HG02943 (cell line): Measurements from ENCODE around the gene PAM16.

Experiments
- ATAC-seq: cut with Tn5 transposase; IDR thresholded peaks from one replicate; pipeline ENCODE4 v1.9.1; 2021; ENCODE audit warnings: mild to moderate bottlenecking, low read depth, moderate library complexity; ENCODE audit not compliant: unreplicated experiment

PAM16 gene

DNA sequence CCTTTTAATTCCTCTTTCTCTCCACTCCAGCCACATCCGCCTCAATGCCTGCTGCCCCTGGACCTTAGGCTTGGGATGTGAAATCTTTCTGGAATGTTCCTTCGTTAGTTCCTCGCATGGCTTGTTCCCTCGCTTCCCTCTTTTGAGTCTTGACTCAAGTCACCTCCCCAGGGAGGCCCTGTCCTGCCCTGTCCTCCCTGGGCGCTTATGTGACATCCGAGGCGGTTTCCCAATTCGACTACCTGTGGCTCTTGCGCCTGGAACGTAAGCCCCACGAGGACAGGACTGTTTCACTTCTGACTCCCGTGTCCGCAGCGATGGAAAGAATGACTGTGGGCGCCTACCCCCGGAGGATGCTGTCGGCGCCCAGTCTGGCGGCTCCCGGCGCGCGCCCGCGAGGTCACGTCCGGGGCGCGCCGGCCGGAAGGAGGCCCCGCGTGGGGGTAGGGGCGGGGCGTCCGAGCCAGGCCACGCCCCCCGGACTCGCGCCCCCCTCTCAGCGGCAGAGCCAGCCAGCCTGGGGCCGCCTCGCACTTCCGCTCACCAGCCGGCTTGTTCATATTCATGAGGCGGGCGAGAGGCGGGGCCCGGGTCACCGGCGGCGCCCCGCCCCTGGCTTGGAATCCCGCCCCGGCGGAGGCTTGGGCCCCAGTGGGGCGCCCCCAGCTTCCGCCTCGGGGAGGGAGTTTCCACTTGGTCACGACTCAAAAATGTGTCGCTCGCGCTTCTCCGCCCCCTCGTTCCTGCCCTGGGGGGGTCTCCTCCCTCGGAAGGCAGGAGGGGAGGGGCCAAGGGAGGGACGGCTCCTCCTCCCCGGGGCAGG, 43.7 kb downstream of the PAM16 start:
- ATAC-seq, result peak; percentile 90

DNA sequence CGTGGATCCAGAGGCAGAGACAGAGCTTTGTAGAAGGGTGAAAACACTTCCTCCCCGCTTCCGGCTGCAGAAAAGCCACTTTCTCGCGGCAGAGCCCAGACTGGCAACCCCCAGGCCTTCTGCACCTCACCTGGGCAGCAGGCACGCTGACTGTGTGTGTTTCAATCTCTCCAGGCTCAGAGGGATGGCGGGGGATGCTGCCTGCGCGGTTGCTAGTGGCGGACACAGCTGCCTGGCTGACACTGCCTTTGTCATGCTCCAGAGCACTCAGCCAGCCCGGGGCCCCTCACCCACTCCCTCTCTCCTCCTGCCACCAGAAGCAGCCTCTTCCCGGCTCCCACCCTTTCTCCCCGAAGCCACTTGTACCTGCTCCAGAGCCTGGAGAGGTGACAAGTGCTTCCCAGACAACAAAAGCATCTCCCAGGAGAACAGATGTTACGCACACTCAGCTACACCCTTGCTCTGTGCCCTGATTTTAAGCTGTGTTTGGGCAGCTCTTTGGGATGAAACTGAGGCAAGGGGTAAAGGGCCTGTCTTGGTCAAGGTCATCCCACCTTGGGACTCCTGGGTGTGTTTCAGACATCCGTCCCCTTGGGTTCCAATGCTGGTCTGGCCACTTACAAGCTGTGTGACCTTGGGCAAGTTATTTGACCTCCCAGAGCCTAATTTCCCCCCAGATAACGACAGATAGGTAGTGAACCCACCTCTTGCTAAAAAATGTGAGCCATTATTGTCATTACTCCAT, 44.5 kb downstream of the PAM16 start:
- ATAC-seq, result no peak

DNA sequence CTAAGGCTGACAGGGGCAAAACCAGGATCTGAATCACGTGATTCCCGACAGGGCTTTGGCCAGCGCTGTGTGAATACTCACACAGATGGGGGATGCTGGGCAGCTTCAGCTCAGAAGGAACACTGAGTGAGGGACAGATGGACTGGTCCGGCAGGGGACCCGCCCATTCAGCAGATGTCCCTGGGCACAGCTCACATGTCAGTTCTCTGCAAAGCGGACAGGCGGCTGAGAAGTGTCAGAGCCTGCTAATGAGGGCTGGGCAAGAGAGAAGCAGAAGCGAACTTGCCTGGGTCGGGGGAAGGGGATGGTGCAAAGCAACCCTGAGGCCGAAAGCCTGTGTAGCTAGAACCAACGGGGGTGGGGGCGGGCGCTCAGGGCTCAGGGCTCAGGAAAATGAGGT, 47.1 kb downstream of the PAM16 start:
- ATAC-seq, result no peak

DNA sequence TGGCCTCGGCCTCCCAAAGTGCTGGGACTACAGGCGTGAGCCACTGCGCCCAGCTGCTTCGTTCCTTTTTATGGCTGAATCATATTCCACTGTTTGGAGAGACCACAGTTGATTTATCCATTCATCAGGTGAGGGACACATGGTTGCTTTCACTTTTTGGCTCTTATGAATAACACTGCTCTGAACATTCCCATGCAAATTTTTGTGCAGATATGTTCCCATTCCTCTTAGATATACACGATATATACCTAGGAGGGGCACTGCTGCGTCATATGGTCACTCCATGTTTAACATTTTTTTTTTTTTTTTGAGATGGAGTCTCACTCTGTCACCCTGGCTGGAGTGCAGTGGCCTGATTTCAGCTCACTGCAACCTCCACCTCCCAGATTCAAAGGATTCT, 49.2 kb downstream of the PAM16 start:
- no peak for ATAC-seq

DNA sequence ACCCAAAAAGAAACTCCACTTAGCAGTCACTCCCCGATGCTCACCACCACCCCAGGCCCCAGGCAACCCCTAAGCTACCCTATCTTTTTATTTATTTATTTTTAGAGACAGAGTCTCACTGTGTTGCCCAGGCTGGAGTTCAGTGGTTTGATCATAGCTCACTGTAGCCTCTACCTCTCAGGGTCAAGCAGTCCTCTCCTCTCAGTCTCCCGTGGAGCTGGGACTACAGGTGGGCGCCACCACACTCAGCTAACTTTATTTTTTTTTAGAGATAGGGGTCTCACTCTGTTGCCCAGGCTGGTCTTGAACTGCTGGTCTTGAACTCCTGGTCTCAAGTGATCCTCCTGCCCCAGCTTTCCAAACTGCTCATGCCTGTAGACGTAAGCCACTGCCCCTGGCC, 49.9 kb downstream of the PAM16 start:
- no peak for ATAC-seq

GRCh38 chr16:4298761-4299522, 52.2 kb downstream of the PAM16 start:
- ATAC-seq, result no peak

- no peak for ATAC-seq
Observed at GRCh38 chr16:4297480-4297879, 53.6 kb downstream of the PAM16 start.

DNA sequence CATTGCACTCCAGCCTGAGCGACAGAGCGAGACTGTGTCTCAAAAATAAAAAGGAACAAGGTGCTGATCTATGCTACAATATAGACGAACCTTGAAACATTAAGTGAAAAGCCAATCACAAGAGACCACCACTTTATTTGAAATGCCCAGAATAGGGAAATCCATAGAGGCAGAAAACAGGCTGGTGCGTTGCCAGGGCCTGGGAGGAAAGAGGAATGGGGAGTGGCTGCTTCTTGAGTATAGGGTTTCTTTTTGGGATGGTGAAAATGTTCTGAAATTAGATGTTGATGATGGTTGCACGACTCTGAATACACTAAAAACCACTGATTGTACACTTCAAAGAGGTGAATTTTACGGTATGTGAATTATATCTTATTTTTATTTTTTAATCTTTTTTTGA, 55.5 kb downstream of the PAM16 start:
- no peak for ATAC-seq

DNA sequence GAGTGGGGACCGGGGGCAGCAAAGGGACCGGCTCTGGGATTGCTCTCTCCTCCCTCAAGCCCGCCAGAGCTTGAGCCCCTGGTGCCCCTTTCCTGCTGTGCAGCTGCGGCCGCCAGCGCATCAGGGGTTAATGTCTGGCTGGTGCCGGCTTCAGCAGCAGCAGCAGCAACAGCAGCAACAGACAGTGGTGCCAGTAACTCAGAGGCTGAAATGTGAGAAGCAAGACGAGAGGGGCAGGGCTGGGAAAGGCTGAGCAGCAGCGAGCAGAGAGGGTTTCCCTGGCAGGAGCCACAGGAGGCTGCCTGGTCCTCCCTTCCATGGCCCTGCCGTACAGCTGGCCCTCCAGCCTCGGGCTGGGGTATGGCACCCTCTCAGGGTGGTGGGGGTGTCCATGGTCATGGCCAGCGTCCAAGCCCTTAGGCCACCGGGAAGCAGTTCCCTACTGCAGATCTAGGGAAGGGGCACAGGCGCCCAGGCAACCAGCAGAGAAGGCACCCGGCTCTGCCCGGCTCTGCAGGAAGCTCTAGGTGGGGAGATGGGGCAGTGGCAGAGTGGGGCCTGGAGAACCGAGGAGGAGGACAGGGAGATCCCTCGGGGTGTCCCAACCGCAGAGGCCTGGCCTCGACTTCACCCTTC, 57.2 kb downstream of the PAM16 start:
- ATAC-seq, result no peak

- ATAC-seq, result no peak
Observed at GRCh38 chr16:4293181-4293716, 57.9 kb downstream of the PAM16 start.

- no peak for ATAC-seq
Observed at GRCh38 chr16:4291699-4292098, 59.4 kb downstream of the PAM16 start.
